BLaER1 (cell line): ENCODE results near the gene NADSYN1.
A peak's percentile ranks its signal among the peaks of the same experiment; 100 is the strongest.

ENCODE experiments used
- H3K27ac ChIP-seq: shearing (Covaris generic); formaldehyde crosslinking; 2 replicates; pipeline ENCODE4 v1.8.1; 2022
- H3K27me3 ChIP-seq: shearing (Covaris generic); formaldehyde crosslinking; 2 replicates; pipeline ENCODE4 v1.8.1; 2022
- H3K36me3 ChIP-seq: shearing (Covaris generic); formaldehyde crosslinking; 2 replicates; pipeline ENCODE4 v1.8.1; 2022
- H3K4me1 ChIP-seq: shearing (Covaris generic); formaldehyde crosslinking; 2 replicates; pipeline ENCODE4 v1.8.1; 2022
- H3K4me2 ChIP-seq: shearing (Covaris generic); formaldehyde crosslinking; 2 replicates; pipeline ENCODE4 v1.8.1; 2022
- H3K4me3 ChIP-seq: shearing (Covaris generic); formaldehyde crosslinking; 2 replicates; pipeline ENCODE4 v1.8.1; 2022
- H3K9ac ChIP-seq: shearing (Covaris generic); formaldehyde crosslinking; 2 replicates; pipeline ENCODE4 v1.8.1; 2022
- H3K9me3 ChIP-seq: shearing (Covaris generic); formaldehyde crosslinking; 2 replicates; pipeline ENCODE4 v1.8.1; 2022
- H4K20me1 ChIP-seq: shearing (Covaris generic); formaldehyde crosslinking; 2 replicates; pipeline ENCODE4 v1.8.1; 2022
- Cebpa-rat ChIP-seq: shearing (Covaris generic); IDR thresholded peaks from 2 replicates; pipeline ENCODE4 v1.8.1; 2022

NADSYN1 gene

GRCh38 chr11:71456831-71457230, 3.8 kb downstream of the NADSYN1 start:
- Histone ChIP-seq H3K4me1 (peaks cover 23% of the 10 kb centered on the region), H4K20me1 (peaks cover 60% of the 10 kb centered on the region), H3K27ac (no peak overlapping the region), H3K36me3 (peaks cover 75% of the 10 kb centered on the region), H3K4me3 (no peak overlapping the region), H3K27me3 (no peaks in the 10 kb centered on the region), H3K9me3 (no peaks in the 10 kb centered on the region), H3K9ac (no peak overlapping the region), H3K4me2 (no peak overlapping the region)
- no peak for TF ChIP-seq Cebpa-rat

GRCh38 chr11:71458146-71459070, 5.4 kb downstream of the NADSYN1 start:
- Histone ChIP-seq H3K27ac (no peak overlapping the region), H4K20me1 (peaks cover 57% of the 10 kb centered on the region), H3K4me3 (no peak overlapping the region), H3K9ac (no peak overlapping the region), H3K4me1 (peaks cover 18% of the 10 kb centered on the region), H3K4me2 (no peak overlapping the region), H3K36me3 (peaks cover 91% of the 10 kb centered on the region), H3K9me3 (no peaks in the 10 kb centered on the region), H3K27me3 (no peaks in the 10 kb centered on the region)
- no peak for TF ChIP-seq Cebpa-rat

GRCh38 chr11:71459076-71459766, 6.2 kb downstream of the NADSYN1 start:
- H3K4me1 ChIP-seq: peaks cover 14% of the 10 kb centered on the region
- H4K20me1 ChIP-seq: peaks cover 48% of the 10 kb centered on the region

GRCh38 chr11:71459767-71460320, 6.8 kb downstream of the NADSYN1 start:
- H3K4me2 ChIP-seq: no peak overlapping the region
- H3K9me3 ChIP-seq: no peaks in the 10 kb centered on the region; the same call in 1 of the 2 replicates
- no peaks in the 10 kb centered on the region for H3K27me3 ChIP-seq
- peaks cover 42% of the 10 kb centered on the region for H4K20me1 ChIP-seq
- peaks cover 97% of the 10 kb centered on the region for H3K36me3 ChIP-seq
- peaks cover 12% of the 10 kb centered on the region for H3K4me1 ChIP-seq
- no peak overlapping the region for H3K9ac ChIP-seq
- no peak for TF ChIP-seq Cebpa-rat
- no peak overlapping the region for H3K4me3 ChIP-seq
- H3K27ac ChIP-seq: no peak overlapping the region

More at GRCh38 chr11:71459076-71459766, 6.2 kb downstream of the NADSYN1 start:
- Histone ChIP-seq H3K27ac (no peak overlapping the region), H3K36me3 (peaks cover 99% of the 10 kb centered on the region), H3K4me3 (no peak overlapping the region), H3K27me3 (no peaks in the 10 kb centered on the region), H3K4me2 (no peak overlapping the region), H3K9ac (no peak overlapping the region), H3K9me3 (no peaks in the 10 kb centered on the region; the same call in 1 of the 2 replicates)
- no peak for TF ChIP-seq Cebpa-rat

GRCh38 chr11:71461696-71462095, 8.7 kb downstream of the NADSYN1 start:
- H3K27ac ChIP-seq: no peak overlapping the region
- peaks cover 94% of the 10 kb centered on the region for H3K36me3 ChIP-seq
- no peaks in the 10 kb centered on the region; the same call in 1 of the 2 replicates for H3K9me3 ChIP-seq
- peaks cover 19% of the 10 kb centered on the region for H3K4me1 ChIP-seq
- TF ChIP-seq Cebpa-rat: no peak
- no peaks in the 10 kb centered on the region for H3K27me3 ChIP-seq
- H3K4me2 ChIP-seq: no peak overlapping the region
- H3K4me3 ChIP-seq: no peak overlapping the region
- peaks cover 25% of the 10 kb centered on the region; the same call in 1 of the 2 replicates for H4K20me1 ChIP-seq
- H3K9ac ChIP-seq: no peak overlapping the region

GRCh38 chr11:71462726-71463125, 9.7 kb downstream of the NADSYN1 start:
- peaks cover under 1% of the 10 kb centered on the region; the same call in 1 of the 2 replicates for H3K9me3 ChIP-seq
- peaks cover 17% of the 10 kb centered on the region; the same call in 1 of the 2 replicates for H4K20me1 ChIP-seq
- TF ChIP-seq Cebpa-rat: no peak
- peaks cover 19% of the 10 kb centered on the region for H3K4me1 ChIP-seq
- no peaks in the 10 kb centered on the region for H3K27me3 ChIP-seq
- H3K4me3 ChIP-seq: no peak overlapping the region
- no peak overlapping the region for H3K9ac ChIP-seq
- H3K4me2 ChIP-seq: no peak overlapping the region
- no peak overlapping the region for H3K27ac ChIP-seq
- peaks cover 94% of the 10 kb centered on the region for H3K36me3 ChIP-seq

GRCh38 chr11:71463331-71464211, 10.6 kb downstream of the NADSYN1 start:
- H3K9ac ChIP-seq: no peak overlapping the region
- H3K4me3 ChIP-seq: no peak overlapping the region
- H3K36me3 ChIP-seq: peaks cover 92% of the 10 kb centered on the region
- no peak overlapping the region for H3K4me2 ChIP-seq
- no peaks in the 10 kb centered on the region for H3K27me3 ChIP-seq
- no peak for TF ChIP-seq Cebpa-rat
- peaks cover 8% of the 10 kb centered on the region; the same call in 1 of the 2 replicates for H4K20me1 ChIP-seq
- H3K27ac ChIP-seq: no peak overlapping the region
- peaks cover 3% of the 10 kb centered on the region; the same call in 1 of the 2 replicates for H3K9me3 ChIP-seq
- peaks cover 19% of the 10 kb centered on the region for H3K4me1 ChIP-seq

GRCh38 chr11:71465054-71465453, 12.1 kb downstream of the NADSYN1 start:
- peaks cover 92% of the 10 kb centered on the region for H3K36me3 ChIP-seq
- TF ChIP-seq Cebpa-rat: no peak
- H3K9ac ChIP-seq: no peak overlapping the region
- H3K4me3 ChIP-seq: no peak overlapping the region
- peaks cover 19% of the 10 kb centered on the region for H3K4me1 ChIP-seq
- peaks cover 14% of the 10 kb centered on the region for H3K9me3 ChIP-seq
- H3K4me2 ChIP-seq: peak overlapping the region; percentile 56
- H3K27ac ChIP-seq: no peak overlapping the region
- no peaks in the 10 kb centered on the region for H3K27me3 ChIP-seq
- H4K20me1 ChIP-seq: no peaks in the 10 kb centered on the region

GRCh38 chr11:71466358-71466757, 13.4 kb downstream of the NADSYN1 start:
- Histone ChIP-seq H4K20me1 (no peaks in the 10 kb centered on the region), H3K9me3 (peaks cover 14% of the 10 kb centered on the region), H3K4me3 (no peak overlapping the region), H3K36me3 (peaks cover 78% of the 10 kb centered on the region), H3K27ac (no peak overlapping the region), H3K4me1 (peaks cover 30% of the 10 kb centered on the region), H3K9ac (no peak overlapping the region), H3K4me2 (no peak overlapping the region), H3K27me3 (no peaks in the 10 kb centered on the region)
- no peak for TF ChIP-seq Cebpa-rat
